SK-N-SH treated with all-trans-retinoic acid at 6 μM for 48 hours (cell line): ENCODE data around the gene SIAH1.

Experiments used
- ATAC-seq: fragments of 200-7000 bp; cut with Tn5 transposase; 3 replicates; pipeline ENCODE4 v1.9.1; 2020; ENCODE audit warnings: mild to moderate bottlenecking, moderate library complexity
- ARNTL ChIP-seq: fragments of 450-650 bp; formaldehyde crosslinking; IDR thresholded peaks from 2 replicates; pipeline ENCODE4 v1.5.0; 2020; ENCODE audit warnings: low read depth, mild to moderate bottlenecking, moderate library complexity, borderline replicate concordance
- BACH2 ChIP-seq: fragments of 250-450 bp; sonication (Bioruptor Pico); IDR thresholded peaks from 2 replicates; pipeline ENCODE4 v1.9.0; 2021; ENCODE audit warnings: mild to moderate bottlenecking, borderline replicate concordance
- CSDC2 ChIP-seq: fragments of 250-450 bp; sonication (Bioruptor Pico); IDR thresholded peaks from 2 replicates; pipeline ENCODE4 v1.5.0; 2020; ENCODE audit warnings: mild to moderate bottlenecking, moderate library complexity
- ESRRG ChIP-seq: fragments of 250-450 bp; sonication (Bioruptor Pico); IDR thresholded peaks from 2 replicates; pipeline ENCODE4 v1.6.1; 2021; ENCODE audit warnings: mild to moderate bottlenecking
- GLIS3 ChIP-seq: fragments of 250-450 bp; sonication (Bioruptor Pico); IDR thresholded peaks from 2 replicates; pipeline ENCODE4 v1.5.0; 2020; ENCODE audit warnings: mild to moderate bottlenecking, moderate library complexity
- ISL1 ChIP-seq: fragments of 250-450 bp; sonication (Bioruptor Pico); IDR thresholded peaks from 2 replicates; pipeline ENCODE4 v2.1.2; 2022; ENCODE audit warnings: mild to moderate bottlenecking, moderate library complexity
- OSR1 ChIP-seq: fragments of 250-450 bp; sonication (Bioruptor Pico); IDR thresholded peaks from 2 replicates; pipeline ENCODE4 v1.8.0; 2022; ENCODE audit warnings: moderate library complexity, mild to moderate bottlenecking, inconsistent platforms
- PPARA ChIP-seq: fragments of 250-450 bp; sonication (Bioruptor Pico); IDR thresholded peaks from 2 replicates; pipeline ENCODE4 v1.5.0; 2020; ENCODE audit warnings: mild to moderate bottlenecking, borderline replicate concordance
- SNAI2 ChIP-seq: fragments of 250-450 bp; sonication (Bioruptor Pico); IDR thresholded peaks from 2 replicates; pipeline ENCODE4 v1.5.0; 2020; ENCODE audit warnings: mild to moderate bottlenecking, moderate library complexity
- TCF4 ChIP-seq: fragments of 250-450 bp; sonication (Bioruptor Pico); IDR thresholded peaks from 2 replicates; pipeline ENCODE4 v1.8.0; 2021; ENCODE audit warnings: mild to moderate bottlenecking, moderate library complexity, borderline replicate concordance
- TOX ChIP-seq: fragments of 250-450 bp; sonication (Bioruptor Pico); IDR thresholded peaks from 2 replicates; pipeline ENCODE4 v1.8.0; 2021; ENCODE audit warnings: mild to moderate bottlenecking, moderate library complexity, borderline replicate concordance
- ZC3H10 ChIP-seq: fragments of 250-450 bp; sonication (Bioruptor Pico); IDR thresholded peaks from 2 replicates; pipeline ENCODE4 v1.5.1; 2021; ENCODE audit warnings: mild to moderate bottlenecking, moderate library complexity
- ZFP3 ChIP-seq: fragments of 250-450 bp; sonication (Bioruptor Pico); IDR thresholded peaks from 2 replicates; pipeline ENCODE4 v1.5.0; 2020; ENCODE audit warnings: mild to moderate bottlenecking, moderate library complexity
- ZFP30 ChIP-seq: fragments of 450-650 bp; formaldehyde crosslinking; IDR thresholded peaks from 2 replicates; pipeline ENCODE4 v1.5.0; 2022; ENCODE audit warnings: mild to moderate bottlenecking, moderate library complexity
- ZNF565 ChIP-seq: fragments of 450-650 bp; formaldehyde crosslinking; conservative IDR thresholded peaks from 2 replicates; pipeline ENCODE4 v1.5.0; 2020; ENCODE audit warnings: low read depth, mild to moderate bottlenecking, moderate library complexity
- ZNF70 ChIP-seq: fragments of 450-650 bp; formaldehyde crosslinking; IDR thresholded peaks from 2 replicates; pipeline ENCODE4 v1.5.0; 2020; ENCODE audit warnings: mild to moderate bottlenecking, moderate library complexity
- ZNF8 ChIP-seq: fragments of 450-650 bp; formaldehyde crosslinking; IDR thresholded peaks from 2 replicates; pipeline ENCODE4 v1.5.0; 2020; ENCODE audit warnings: mild to moderate bottlenecking, moderate library complexity
- TF ChIP-seq, protein P1 (sequence below): fragments of 250-450 bp; sonication (Bioruptor Pico); IDR thresholded peaks from 2 replicates; pipeline ENCODE4 v1.8.0; 2021; ENCODE audit warnings: low read depth, mild to moderate bottlenecking, moderate library complexity, borderline replicate concordance
- TF ChIP-seq, protein P2 (sequence below): fragments of 250-450 bp; sonication (Bioruptor Pico); IDR thresholded peaks from 2 replicates; pipeline ENCODE4 v1.5.1; 2020; ENCODE audit warnings: low read depth, mild to moderate bottlenecking, moderate library complexity
- TF ChIP-seq, protein P3 (sequence below): fragments of 250-450 bp; sonication (Bioruptor Pico); IDR thresholded peaks from 2 replicates; pipeline ENCODE4 v1.5.1; 2021; ENCODE audit warnings: mild to moderate bottlenecking, moderate library complexity
- TF ChIP-seq, protein P4 (sequence below): fragments of 250-450 bp; sonication (Bioruptor Pico); IDR thresholded peaks from 2 replicates; pipeline ENCODE4 v1.8.0; 2020; ENCODE audit warnings: mild to moderate bottlenecking, moderate library complexity, borderline replicate concordance

The SIAH1 gene

DNA sequence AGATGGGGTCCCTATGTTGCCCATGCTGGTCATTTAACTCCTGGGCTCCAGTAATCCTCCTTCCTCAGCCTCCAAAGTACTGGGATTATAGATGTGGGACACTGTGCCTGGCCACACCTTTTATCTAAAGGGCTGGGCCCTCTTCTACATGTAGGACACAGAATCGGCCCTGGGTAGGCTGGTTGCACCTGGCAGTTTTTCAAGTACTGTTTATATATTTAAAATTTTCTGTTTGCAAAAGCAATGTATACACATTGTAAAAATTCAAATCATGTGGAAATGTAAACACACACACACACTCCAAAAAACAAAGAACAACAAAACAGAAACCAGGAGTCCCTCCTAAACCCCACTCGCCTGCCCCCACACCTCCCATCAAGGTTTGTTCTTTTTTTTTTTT is 28.1 kb upstream of the SIAH1 start:
- TF ChIP-seq ZNF8 (CRISPR knock-in tag) (no peak), ESRRG (no peak), SNAI2 (no peak), ARNTL (CRISPR knock-in tag) (no peak), ISL1 (CRISPR knock-in tag) (no peak), GLIS3 (CRISPR knock-in tag) (no peak), BACH2 (CRISPR knock-in tag) (no peak), ZC3H10 (CRISPR knock-in tag) (no peak), PPARA (no peak), ZFP30 (CRISPR knock-in tag) (no peak), ZFP3 (CRISPR knock-in tag) (no peak), OSR1 (no peak), ZNF565 (CRISPR knock-in tag) (no peak), ZNF70 (CRISPR knock-in tag) (no peak), CSDC2 (no peak), TCF4 (CRISPR knock-in tag) (no peak)
- TF ChIP-seq, protein P1, sequence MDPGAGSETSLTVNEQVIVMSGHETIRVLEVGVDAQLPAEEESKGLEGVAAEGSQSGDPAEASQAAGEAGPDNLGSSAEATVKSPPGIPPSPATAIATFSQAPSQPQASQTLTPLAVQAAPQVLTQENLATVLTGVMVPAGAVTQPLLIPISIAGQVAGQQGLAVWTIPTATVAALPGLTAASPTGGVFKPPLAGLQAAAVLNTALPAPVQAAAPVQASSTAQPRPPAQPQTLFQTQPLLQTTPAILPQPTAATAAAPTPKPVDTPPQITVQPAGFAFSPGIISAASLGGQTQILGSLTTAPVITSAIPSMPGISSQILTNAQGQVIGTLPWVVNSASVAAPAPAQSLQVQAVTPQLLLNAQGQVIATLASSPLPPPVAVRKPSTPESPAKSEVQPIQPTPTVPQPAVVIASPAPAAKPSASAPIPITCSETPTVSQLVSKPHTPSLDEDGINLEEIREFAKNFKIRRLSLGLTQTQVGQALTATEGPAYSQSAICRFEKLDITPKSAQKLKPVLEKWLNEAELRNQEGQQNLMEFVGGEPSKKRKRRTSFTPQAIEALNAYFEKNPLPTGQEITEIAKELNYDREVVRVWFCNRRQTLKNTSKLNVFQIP (CRISPR knock-in tag) = no peak
- TF ChIP-seq, protein P2, sequence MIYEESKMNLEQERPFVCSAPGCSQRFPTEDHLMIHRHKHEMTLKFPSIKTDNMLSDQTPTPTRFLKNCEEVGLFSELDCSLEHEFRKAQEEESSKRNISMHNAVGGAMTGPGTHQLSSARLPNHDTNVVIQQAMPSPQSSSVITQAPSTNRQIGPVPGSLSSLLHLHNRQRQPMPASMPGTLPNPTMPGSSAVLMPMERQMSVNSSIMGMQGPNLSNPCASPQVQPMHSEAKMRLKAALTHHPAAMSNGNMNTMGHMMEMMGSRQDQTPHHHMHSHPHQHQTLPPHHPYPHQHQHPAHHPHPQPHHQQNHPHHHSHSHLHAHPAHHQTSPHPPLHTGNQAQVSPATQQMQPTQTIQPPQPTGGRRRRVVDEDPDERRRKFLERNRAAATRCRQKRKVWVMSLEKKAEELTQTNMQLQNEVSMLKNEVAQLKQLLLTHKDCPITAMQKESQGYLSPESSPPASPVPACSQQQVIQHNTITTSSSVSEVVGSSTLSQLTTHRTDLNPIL (CRISPR knock-in tag) = no peak
- TF ChIP-seq, protein P3, sequence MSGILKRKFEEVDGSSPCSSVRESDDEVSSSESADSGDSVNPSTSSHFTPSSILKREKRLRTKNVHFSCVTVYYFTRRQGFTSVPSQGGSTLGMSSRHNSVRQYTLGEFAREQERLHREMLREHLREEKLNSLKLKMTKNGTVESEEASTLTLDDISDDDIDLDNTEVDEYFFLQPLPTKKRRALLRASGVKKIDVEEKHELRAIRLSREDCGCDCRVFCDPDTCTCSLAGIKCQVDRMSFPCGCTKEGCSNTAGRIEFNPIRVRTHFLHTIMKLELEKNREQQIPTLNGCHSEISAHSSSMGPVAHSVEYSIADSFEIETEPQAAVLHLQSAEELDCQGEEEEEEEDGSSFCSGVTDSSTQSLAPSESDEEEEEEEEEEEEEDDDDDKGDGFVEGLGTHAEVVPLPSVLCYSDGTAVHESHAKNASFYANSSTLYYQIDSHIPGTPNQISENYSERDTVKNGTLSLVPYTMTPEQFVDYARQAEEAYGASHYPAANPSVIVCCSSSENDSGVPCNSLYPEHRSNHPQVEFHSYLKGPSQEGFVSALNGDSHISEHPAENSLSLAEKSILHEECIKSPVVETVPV = no peak
- TF ChIP-seq, all 23 proteins: peak for 0
- no peak for ATAC-seq

DNA sequence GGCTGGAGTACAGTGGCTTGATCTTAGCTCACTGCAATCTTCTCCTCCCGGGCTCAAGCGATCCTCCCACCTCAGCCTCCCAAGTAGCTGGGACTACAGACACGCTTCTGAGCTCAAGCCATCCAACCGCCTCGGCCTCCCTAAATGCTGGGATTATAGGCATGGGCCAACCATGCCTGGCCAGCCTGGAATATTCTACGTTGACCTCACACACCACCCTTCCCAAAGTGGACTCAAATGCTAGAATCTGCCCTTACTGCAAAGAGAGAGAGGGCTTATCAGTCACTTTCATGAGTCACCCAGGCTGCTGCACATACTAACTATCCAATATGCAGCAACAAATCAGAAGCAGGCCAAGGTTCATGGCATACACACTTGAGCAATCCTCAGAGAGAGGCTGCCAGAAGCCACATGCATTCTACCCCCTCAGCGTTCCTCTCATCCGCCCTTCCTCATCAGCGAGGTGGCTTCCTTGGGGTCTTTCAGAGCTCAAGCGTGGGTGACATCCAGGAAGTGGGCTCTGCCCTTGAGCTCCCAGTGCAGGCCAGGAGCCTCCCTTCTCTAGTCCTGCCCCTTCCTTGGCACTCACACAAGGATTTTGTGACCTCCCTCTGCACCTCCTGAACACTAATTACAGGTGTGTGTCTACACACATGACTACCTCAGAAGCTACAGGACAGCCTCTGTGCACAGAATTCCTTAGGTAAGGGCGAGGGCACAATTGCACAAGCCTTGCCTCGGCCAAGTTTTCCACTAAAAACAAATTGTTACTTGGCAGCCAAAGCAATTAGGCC is 24.8 kb upstream of the SIAH1 start:
- ATAC-seq = peak; percentile 80
- TF ChIP-seq SNAI2 (no peak), PPARA (no peak), TOX (no peak)
- TF ChIP-seq, protein P1 (CRISPR knock-in tag) = no peak

DNA sequence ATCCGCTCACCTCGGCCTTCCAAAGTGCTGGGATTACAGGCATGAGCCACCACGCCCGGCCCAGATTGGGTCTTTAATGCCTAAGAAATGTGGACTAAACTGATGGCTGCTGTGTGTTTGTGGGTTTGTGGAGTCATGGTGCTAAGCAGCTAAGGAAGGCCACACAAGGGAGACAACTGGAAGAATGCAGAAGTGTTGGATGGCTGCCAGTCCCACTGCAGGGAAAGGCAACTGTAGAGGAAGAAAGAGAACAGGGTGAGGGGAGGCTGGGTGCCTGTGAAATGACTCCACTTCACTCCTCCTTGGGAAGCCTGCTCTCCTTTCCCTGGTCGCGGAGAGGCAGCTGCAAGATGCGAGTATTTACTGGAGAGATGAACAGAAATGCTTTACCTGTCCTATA is 23.5 kb upstream of the SIAH1 start:
- peak; percentile 33; the same call in 2 of the 3 replicates for ATAC-seq
- TF ChIP-seq, protein P3 = no peak
- TF ChIP-seq ARNTL (CRISPR knock-in tag) = no peak

DNA sequence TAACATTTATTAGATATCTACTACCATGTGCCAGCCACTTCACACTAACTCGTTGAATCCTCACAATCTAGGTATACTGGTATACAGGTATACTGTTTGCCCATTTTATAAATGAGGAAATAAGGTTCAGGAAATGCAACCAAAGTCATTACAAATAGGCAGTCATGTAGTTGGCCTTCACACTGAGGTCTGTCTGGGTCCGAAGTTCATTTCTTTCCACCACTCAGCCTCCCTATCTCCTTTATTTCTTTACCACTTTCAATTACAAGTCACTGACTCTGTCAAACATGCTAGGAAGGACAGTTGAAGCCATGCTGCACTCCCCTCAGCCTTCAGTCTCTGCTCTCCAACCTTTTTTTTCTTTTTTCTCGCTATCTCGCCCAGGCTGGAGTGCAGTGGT is 20.7 kb upstream of the SIAH1 start:
- no peak for ATAC-seq
- TF ChIP-seq ZFP30 (CRISPR knock-in tag) (no peak), SNAI2 (no peak), TCF4 (CRISPR knock-in tag) (no peak), GLIS3 (CRISPR knock-in tag) (no peak), BACH2 (CRISPR knock-in tag) (no peak), ARNTL (CRISPR knock-in tag) (no peak), ESRRG (no peak), CSDC2 (no peak)
- TF ChIP-seq, protein P3 = no peak
- TF ChIP-seq, protein P4, sequence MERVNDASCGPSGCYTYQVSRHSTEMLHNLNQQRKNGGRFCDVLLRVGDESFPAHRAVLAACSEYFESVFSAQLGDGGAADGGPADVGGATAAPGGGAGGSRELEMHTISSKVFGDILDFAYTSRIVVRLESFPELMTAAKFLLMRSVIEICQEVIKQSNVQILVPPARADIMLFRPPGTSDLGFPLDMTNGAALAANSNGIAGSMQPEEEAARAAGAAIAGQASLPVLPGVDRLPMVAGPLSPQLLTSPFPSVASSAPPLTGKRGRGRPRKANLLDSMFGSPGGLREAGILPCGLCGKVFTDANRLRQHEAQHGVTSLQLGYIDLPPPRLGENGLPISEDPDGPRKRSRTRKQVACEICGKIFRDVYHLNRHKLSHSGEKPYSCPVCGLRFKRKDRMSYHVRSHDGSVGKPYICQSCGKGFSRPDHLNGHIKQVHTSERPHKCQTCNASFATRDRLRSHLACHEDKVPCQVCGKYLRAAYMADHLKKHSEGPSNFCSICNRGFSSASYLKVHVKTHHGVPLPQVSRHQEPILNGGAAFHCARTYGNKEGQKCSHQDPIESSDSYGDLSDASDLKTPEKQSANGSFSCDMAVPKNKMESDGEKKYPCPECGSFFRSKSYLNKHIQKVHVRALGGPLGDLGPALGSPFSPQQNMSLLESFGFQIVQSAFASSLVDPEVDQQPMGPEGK (CRISPR knock-in tag) = no peak
